ENCODE measurements around the gene GFM2.
"Not testable (repeated sequence)": the region's sequence is repeated elsewhere in the genome, so short reads cannot be mapped to it uniquely, and the experiment has no call there.

Gene GFM2

GRCh38 chr5:74766849-74767578 lies at the start of gene GFM2, which contains the start of gene NSA2:
GFM2 (minus strand) TSS chr5:74767117; CDS start chr5:74763742, 3,375 bp downstream.
NSA2 (plus strand) TSS chr5:74767249; CDS start chr5:74767361, 112 bp downstream.
- in situ Hi-C loops (cut with HindIII; ENCODE audit: low sequenced_read_pairs) = no loop called here

- in situ Hi-C loops (cut with HindIII; ENCODE audit: low sequenced_read_pairs) = no loop called here
These were observed 44.0 kb upstream of the GFM2 start for GRCh38 chr5:74810915-74811314.

- in situ Hi-C loops (cut with HindIII; ENCODE audit: low sequenced_read_pairs) = no loop called here
These were observed 35.0 kb upstream of the GFM2 start for GRCh38 chr5:74801941-74802340.

GRCh38 chr5:74801197-74801596 lies 34.3 kb upstream of the GFM2 start:
- in situ Hi-C loops (cut with HindIII; ENCODE audit: low sequenced_read_pairs) = no loop called here

GRCh38 chr5:74798977-74799911 lies 32.3 kb upstream of the GFM2 start:
- in situ Hi-C loops (cut with HindIII; ENCODE audit: low sequenced_read_pairs) = no loop called here

GRCh38 chr5:74791669-74792068 lies 24.8 kb upstream of the GFM2 start:
- in situ Hi-C loops (cut with HindIII; ENCODE audit: low sequenced_read_pairs) = not testable (repeated sequence)

GRCh38 chr5:74787424-74787823 lies 20.5 kb upstream of the GFM2 start:
- in situ Hi-C loops (cut with HindIII; ENCODE audit: low sequenced_read_pairs) = no loop called here

GRCh38 chr5:74786851-74787250 lies 19.9 kb upstream of the GFM2 start:
- in situ Hi-C loops (cut with HindIII; ENCODE audit: low sequenced_read_pairs) = no loop called here

- in situ Hi-C loops (cut with HindIII; ENCODE audit: low sequenced_read_pairs) = no loop called here
These were observed 11.7 kb upstream of the GFM2 start for GRCh38 chr5:74778609-74779008.

GRCh38 chr5:74772359-74772758 lies 5.4 kb upstream of the GFM2 start:
- in situ Hi-C loops (cut with HindIII; ENCODE audit: low sequenced_read_pairs) = no loop called here

- in situ Hi-C loops (cut with HindIII; ENCODE audit: low sequenced_read_pairs) = no loop called here
These were observed 629 bp upstream of the GFM2 start for GRCh38 chr5:74767579-74767913.

GRCh38 chr5:74766418-74766848 lies 484 bp downstream of the GFM2 start:
- in situ Hi-C loops (cut with HindIII; ENCODE audit: low sequenced_read_pairs) = no loop called here

- in situ Hi-C loops (cut with HindIII; ENCODE audit: low sequenced_read_pairs) = no loop called here
These were observed 988 bp downstream of the GFM2 start for GRCh38 chr5:74765929-74766328.

- in situ Hi-C loops (cut with HindIII; ENCODE audit: low sequenced_read_pairs) = no loop called here
These were observed 1.7 kb downstream of the GFM2 start for GRCh38 chr5:74765201-74765600.

- in situ Hi-C loops (cut with HindIII; ENCODE audit: low sequenced_read_pairs) = no loop called here
These were observed 3.4 kb downstream of the GFM2 start for GRCh38 chr5:74763504-74763903.

GRCh38 chr5:74762599-74762998 lies 4.3 kb downstream of the GFM2 start:
- in situ Hi-C loops (cut with HindIII; ENCODE audit: low sequenced_read_pairs) = no loop called here

GRCh38 chr5:74761241-74761640 lies 5.7 kb downstream of the GFM2 start:
- in situ Hi-C loops (cut with HindIII; ENCODE audit: low sequenced_read_pairs) = no loop called here

- in situ Hi-C loops (cut with HindIII; ENCODE audit: low sequenced_read_pairs) = not testable (repeated sequence)
These were observed 18.2 kb downstream of the GFM2 start for GRCh38 chr5:74748742-74749141.

GRCh38 chr5:74738406-74738805 lies 28.5 kb downstream of the GFM2 start:
- in situ Hi-C loops (cut with HindIII; ENCODE audit: low sequenced_read_pairs) = no loop called here

GRCh38 chr5:74736759-74737158 lies 30.2 kb downstream of the GFM2 start:
- in situ Hi-C loops (cut with HindIII; ENCODE audit: low sequenced_read_pairs) = no loop called here

- in situ Hi-C loops (cut with HindIII; ENCODE audit: low sequenced_read_pairs) = no loop called here
These were observed 41.6 kb downstream of the GFM2 start for GRCh38 chr5:74725331-74725730.

GRCh38 chr5:74722271-74722670 lies 44.6 kb downstream of the GFM2 start:
- in situ Hi-C loops (cut with HindIII; ENCODE audit: low sequenced_read_pairs) = no loop called here
